ENCODE results near the gene WWOX.

The WWOX gene

DNA sequence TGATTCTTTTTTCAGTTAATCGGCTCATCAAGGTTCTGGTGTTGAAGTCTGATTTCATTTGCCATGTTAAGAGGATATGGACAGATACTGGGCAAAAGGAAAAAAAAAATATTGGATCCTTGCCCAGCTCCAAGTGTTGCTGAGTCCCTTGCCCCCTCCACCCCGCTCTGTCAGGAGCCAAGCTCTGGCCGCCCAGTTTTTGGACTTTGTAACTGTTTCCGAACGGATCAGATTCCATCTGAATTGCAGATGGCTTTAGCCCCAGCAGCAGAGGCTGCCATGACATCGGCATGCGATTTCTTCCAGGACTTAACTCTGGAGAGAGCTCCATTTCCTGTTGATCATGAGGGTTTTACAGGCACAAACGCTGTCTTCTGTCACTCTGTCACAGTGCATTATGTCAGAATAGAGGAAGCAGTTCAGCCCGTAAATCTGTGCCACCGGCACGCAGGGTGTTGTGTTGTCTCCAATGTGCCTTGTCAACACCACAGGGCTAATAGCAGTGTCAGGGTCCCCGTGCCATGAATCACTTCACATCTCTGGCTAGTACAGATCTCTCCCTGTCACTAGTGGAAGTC, 885.5 kb downstream of the WWOX start:
- no peak for DNase-seq

DNA sequence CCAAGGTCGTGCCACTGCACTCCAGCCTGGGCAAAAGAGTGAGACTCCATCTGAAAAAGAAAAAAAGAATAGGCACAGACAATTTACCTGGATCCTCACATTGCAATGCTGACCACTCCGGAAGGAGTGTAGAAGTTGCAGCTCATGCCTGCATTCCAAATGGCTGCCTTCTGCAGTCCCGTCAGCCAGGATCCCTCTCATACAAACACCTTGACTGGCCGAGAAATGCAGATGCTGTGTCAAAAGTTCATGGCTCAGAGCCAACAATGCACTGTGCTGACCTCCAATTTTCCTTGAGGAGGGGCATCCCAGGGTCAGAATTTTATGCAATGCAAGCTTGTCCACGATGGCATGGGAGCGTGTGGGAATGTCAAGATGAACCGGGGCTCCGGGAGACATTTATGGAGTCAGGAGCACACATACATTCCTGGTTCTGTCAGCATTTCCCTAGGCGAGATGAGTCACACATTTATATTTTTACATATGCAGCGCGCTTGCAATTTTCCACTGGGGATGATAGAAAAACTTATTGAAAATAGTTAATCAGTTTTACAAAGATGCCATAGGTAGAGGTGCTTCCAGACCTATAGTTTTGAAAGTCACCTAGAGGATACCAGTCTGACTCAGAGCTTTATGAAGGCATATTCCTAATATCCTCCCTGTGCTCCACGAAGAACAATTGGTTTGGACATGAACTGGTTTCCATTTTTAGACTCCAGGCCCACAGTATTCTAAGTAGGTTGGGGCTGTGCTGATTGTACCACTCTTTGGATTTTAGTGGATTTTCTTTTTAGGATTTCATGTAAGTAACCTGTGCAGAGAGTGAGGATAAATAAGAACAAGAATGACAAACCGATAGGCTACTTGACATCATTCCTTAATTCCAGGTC, 886.5 kb downstream of the WWOX start:
- DNase-seq = no peak

DNA sequence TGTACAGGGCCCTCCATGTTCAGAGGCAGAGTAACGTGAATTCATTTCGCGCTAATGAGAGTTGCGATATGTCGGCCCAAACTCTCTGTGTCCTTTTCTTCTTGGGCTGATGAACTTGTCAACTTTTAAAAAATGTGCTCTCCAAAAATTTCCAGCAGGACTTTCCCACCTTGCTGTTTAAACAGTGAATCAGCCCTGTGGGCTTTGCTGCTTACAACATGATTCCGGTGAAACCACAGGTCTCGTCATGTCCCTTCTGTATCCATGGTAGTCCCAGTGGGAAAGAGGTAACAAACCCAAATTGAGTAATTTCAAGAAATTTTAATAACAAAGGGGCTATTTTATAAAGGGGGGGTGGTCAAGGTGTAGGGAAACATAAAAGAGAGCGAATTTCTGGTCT, 888.2 kb downstream of the WWOX start:
- DNase-seq = no peak

DNA sequence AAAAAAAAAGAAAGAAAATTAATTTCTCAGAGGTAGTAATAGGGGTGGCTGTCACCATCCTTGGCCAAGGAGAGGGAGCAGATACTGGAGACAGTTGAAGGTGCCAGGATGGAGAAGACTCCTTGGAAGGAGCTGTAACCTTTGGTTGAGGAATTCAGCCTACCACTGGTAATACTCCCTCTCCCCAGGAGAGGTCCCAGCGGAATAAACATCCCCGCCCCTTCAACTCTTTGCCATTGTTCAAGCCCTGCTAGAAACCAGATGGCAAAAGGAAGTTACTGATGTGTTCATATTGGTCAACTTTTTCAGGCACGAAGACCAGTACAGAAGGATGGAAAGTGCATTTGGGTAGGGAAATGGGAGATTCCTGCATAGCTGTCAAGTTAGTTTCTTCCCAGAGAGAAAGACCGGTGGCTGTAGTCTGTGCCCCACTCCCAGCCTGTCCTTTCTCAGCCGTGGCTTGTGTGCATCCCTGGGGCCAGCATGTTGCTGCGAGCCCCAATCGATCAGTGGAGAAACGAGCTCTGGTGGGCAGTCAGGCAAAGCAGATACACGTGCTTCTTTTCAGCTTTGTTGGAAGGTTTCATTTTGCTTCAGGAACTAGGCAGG, 889.0 kb downstream of the WWOX start:
- no peak for DNase-seq

DNA sequence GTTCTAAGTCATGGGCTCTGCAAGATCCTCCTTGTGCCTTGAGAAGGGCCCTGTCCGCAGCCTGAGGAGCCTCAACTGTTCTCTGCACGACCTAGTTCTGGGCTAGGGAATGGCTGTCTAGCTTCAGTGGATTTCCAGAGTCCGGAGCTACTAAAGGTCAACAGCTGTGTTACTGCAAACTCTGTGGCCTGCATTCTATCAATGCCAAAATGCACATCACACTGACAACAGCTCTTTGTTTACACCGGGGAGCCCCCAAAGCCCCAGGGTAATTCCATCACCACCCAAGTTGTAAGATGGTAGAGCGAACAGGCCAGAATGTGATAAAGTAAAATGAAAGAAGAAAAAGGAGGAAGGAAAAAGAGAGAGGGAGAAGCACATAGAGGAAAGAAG, 890.9 kb downstream of the WWOX start:
- DNase-seq = no peak

DNA sequence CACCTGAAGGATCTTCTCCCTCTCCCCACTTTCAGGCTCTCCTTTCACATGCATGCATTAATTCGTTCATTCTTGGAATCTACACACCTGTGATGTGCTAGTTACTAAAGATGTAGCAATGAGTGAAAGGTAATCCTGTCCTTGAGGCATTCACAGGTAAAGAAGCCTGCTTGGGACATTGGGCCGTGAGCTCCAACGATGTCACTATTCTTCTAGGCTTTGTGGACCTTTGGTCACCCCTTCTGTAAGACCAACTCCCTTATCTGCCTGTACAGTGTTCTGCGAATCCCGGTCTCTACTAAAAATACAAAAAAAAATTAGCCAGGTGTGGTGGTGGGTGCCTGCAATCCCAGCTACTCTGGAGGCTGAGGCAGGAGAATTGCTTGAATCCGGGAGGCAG, 892.5 kb downstream of the WWOX start:
- no peak for DNase-seq

DNA sequence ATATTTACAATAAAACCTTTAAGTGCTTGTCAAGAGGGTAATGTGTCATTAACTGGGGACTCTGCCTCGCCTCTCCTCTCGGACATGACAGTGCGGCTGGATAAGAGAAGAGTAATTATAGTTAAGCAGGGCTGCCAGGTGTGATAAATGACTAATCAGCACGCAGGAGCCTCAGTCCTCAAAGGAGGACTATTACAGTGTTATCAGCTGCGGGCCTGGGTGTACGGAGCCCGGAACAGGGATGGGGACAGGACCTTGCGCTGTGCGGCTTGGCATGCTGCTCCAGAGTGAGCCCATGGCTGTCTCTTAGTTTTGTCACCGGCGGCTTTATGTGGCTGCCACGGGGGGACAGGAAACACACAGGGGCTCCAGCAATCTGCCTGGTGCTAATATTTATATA, 893.9 kb downstream of the WWOX start:
- no peak for DNase-seq

DNA sequence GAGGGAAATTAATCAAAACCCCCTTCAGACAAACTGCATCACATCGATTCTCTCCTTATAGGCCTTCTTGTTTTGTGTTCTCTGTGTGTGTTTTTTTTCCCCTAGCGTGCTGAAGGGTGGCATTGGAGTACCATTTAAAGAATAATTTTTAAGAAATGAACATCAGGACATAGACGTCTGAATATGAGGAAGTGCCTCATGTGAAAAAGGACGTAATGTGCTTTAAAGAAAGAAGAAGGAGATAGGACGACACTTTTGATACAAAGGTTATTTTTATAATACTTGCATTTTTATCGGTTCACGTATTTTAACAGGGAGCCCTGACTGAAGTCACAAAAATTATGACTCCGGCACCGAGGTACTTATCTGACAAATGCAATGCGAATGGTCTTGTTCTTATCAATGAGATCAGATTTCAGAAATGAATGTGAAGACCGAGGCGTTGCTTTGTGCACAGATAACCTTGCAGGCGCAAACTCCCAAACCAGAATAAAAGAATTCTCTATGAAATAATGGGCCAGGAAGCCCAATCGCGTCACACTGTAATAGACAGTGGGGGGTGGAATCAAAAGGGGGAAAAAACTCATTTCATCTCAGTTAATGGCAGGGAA, 894.8 kb downstream of the WWOX start:
- DNase-seq = no peak

DNA sequence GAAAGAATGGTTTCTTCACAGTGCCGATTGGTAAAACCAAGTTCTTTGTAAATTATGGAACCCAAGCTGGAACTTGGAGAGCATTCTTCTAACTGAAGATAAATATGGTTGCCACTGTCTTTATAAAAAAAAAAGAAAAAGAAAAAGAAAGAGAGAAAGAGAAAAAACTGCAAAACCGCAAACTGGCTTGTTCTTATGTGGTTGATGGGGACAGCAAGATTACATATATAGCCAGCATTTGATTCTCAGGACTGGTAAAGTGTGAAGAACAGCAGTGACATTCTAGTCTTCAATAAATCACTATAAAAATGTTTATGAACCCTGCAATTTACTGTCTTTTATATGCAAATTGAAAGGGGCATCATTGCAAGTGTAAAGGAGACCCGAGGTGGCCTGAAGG, 896.0 kb downstream of the WWOX start:
- DNase-seq = no peak

DNA sequence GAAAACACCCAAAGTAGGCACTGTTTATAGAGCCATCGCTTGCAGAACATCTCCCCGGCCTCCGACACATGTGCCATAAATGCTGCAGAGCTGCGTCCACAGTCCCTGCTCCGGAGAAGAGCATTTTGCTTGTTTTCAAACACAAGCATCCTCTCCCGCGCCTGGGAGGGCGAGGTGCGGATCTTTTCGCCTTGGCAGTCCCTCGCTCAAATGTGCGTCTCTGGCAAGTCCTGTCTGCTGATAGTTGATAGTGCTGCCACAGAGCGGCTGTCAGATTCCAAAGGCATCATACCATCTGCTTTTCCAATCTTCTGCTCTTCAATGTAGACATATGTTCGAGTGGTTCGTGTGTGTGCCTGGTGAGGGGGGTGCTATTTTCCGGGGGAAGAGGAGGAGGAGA, 897.3 kb downstream of the WWOX start:
- no peak for DNase-seq

DNA sequence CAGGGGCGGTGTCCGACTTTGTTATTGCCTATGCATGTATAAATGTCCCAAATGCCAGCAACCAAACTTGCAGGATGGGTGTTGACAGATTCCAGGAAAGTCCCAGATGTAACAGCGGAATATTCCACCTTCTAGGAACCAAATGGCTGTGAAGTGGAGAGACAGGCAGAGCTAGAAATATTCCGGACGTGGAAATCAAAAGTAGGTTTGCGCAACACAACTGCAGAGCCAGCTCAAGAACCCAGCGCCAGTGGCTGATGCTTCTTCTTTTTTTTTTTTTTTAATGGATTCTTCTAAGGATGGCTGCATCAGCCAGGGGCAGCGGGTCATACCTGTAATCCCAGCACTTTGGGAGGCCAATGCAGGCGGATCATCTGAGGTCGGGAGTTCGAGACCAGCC, 899.4 kb downstream of the WWOX start:
- no peak for DNase-seq

DNA sequence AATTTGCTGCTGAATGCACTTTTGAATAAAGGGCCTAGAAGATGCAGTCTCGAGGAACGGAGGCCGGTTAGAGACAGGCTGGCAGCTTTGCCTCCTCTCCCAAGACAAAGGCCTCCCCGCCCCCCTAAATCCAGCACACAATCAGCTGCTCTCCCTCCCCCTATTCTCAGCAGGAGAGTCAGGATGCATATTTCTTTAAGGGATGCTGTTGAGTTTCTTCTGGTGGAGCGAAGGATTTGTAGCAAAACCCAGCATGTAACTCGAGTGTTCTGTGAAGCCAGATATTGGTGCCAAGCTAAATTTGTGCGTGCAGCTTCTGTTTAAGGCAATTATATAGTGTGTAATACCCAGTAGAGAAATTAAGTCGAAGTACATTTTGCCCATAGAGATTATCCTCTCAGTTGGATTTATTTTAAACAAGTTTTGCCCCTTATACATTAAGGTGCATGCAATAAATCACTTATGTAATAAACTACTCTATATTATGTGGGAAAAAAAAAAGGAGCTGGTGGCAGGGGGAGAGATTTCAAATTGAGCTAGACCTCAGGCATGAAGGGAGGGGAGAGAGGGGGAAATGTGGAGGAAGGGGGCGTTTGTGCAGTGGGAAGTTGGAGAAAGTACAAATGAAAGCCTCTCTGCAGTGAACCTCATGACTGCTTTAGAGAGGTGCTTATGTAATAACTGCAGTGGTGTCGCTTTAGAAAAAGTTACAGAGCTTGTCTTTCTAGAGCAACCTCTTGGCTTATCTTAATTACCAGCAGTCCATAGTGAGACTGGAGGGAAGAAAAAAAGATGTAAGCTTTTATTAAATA, 901.9 kb downstream of the WWOX start:
- no peak for DNase-seq

DNA sequence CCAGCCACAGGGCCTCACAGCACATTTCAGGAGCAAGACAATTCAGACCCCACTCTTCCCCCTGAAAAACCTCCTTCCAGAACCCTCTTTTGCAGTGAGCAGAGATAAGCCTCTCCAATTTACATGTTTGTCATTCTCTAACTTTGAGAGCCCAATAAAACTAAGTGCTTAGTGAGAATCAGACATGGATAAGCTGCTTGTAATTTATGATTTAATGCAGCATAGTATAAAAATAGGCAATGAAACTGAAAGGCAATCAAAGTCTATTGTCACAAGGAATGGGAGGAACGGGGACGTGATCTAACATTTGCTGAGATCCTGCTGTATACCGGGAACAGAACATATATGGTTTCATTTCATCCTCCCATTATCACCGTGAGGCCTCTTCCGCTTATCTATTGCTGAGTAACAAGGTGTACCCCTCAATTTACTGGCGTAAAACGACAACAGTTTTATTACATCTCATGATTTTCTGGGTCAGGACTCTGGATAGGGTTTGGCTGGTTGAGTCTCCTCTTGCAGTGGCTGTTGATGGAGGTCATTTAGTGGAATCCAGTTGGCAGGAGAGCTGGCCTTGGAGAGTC, 903.7 kb downstream of the WWOX start:
- no peak for DNase-seq

DNA sequence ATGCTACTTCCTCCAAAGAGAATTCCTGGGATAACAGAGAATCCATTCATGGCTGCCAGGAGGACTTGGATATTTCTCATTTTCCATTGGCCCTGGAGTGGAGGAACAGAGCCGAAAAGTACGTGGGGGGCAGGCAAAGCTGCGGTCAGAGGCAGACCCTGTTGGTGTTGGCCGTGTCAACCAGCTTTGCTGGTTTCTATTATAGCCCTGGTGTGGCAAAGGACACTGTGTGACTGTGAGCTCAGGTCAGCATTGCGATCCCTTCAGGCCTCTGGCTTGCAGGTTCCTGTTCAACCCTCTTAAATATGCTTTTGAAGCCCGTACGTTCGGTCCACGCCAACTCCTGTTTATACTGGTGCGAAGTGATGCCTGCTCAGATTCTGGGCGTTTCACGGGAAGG, 904.9 kb downstream of the WWOX start:
- DNase-seq = no peak

DNA sequence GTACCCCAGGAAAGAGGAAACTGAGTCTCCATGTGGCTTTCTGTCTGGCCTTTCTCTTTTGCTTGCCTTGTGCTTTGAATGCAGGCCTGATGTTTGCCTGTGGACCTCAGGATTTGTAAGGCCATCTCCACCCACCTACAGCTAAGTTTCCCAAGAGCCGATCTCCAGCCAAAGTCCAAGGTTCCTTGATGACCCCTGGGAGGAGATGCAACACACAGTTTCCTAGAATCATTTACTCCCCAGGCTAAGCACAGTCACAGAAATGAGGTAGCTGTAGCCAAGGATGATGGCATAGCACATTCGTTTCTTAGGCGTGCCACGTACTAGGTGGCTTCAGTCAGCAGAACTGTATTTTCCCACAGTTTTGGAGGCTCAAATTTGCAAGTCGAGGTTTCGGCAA, 905.6 kb downstream of the WWOX start:
- no peak for DNase-seq

DNA sequence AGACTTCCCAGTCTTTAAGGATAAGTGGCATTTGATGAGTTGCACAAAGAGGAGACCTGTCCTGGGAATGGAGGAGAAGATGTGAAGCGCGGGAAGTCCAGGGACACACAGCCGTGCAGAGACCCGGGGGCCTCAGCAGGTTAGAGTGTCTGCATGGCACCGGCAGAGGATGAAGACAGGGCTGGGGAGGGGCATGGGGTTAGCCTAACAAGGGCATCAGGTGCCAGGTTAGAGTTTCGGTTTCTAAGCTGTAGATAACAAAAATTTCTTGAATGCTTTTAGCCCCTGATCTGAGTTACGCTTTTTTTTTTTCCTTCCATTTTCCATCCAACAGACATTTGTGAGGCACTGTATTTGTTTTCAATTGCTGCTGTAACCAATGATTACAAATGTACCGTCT, 906.8 kb downstream of the WWOX start:
- DNase-seq = no peak

DNA sequence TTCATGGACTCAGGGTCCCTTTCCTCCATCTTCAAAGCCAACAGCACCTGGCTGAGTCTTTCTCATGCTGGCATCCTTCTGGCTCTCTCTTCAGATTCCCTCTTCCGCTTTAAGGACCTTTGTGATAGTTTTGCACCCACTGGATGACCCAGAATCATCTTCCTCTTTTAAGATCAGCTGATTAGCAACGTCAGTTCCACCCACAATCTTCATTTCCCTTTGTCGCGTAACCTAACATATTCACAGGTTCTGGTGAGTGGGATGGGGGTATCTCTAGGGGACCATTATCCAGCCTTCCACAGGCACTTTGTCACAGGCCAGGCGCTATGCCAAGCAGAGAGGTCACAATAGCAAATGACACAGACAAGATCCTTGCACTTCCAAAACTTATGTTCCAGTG, 907.3 kb downstream of the WWOX start:
- no peak for DNase-seq

DNA sequence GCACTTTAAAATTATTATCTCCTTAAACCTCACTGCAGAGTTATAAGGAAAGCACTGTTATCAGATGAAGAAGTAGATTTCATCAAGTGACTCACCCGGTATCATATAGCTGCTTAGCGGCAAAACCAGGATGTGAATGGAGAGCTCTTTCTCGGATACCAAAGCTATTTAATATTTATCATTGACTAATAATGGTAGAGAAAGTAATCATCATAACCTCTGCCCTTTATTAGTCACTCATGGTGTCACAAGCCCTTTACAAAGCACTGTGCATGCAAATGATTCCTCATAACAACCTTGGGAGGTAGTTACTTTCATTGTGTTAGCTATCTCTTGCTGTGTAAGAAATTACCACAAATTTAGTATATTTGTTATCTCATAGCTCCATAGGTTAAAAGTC, 908.2 kb downstream of the WWOX start:
- DNase-seq = no peak

DNA sequence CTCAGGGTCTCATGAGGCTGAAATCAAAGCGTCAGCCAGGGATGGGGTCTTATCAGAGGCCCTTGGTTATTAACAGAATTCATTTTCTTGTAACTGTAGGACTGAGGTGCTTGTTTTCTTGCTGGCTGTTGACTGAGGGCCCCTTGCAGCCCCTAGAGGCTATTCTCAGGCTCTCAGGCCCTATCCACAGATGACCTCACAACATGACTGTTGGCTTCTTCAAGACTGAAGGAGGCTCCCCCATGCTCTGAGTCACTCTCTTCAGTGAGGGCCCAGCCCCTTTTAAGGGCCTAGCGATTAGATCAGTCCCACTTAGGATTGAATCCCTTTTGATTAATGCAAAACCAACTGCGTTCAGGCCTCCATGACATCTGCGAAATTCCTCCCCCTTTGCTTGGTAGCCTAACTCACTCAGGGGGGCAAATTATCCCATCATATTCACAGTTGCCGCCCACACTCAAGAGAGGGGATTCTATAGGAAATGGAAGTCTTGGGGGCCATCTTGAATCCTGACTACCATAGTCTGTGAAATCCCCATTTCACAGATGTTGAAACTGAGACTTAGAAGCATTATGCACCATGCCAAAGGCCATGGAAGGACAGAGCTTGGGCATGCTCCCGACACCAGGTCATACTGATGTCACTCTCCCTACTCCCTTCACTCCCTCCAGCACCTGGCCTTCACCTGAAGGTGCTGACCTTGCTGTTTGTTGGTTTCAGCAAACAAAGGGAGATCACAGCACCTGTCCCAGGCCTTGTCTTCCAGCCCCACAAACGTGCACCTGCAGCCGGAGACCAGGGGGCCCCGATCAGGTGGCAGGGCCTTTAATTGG, 908.8 kb downstream of the WWOX start:
- no peak for DNase-seq

DNA sequence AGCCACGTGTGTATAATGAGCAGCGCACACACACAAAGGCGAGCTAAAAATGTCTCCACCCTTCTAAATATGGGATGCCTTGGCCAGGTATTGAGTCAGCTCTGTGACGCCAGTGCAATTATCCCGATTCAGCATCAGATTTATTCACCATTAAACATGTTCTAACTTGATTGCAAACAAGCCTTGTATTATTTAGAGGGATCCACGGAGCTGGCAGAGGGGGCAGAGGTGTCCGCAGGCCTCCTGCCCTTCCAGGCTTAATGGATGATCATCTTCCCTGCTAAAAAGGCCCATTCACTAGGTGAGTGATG, 909.4 kb downstream of the WWOX start:
- DNase-seq = no peak

DNA sequence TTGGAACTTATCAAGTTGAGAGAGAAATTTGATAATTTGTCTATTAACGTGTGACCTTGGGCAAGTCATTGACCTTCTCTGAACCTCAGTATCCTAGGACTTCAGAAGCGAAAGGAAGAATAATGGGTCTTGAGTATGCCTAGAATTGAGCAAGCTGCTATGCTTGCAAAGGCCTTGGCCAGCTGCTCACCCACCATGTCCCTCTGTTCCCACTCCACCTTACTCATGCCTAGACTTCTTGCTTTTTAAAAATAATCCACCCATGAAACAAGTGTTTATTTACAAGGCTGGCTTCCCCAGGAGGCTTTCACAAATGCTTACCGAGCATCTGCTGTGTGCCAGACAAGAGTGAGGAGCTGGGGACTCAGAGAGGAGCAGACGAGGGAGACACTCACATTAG, 910.4 kb downstream of the WWOX start:
- no peak for DNase-seq

DNA sequence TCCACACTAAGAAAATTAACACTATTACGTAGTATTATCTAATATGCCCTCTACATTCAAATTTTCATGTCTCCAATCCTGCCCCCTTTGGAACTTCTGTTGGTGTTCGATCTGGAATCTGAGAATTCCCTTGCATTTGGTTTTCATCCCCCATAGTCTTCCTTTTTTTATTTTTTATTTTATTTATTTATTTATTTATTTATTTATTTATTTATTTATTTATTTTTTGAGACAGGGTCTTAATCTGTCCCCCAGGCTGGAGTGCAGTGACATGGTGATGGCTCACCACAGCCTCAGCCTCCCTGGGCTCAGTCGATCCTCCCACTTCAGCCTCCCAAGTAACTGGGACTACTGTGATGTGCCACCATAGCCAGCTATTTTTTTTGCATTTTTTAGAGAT, 911.8 kb downstream of the WWOX start:
- no peak for DNase-seq
